ENCODE data around the gene ITGB3. TPM values are rescaled to one million over a fixed set of nuclear protein-coding genes. Genes with fewer than 3 reads are reported as not detected.

The ITGB3 gene
- total RNA-seq, 4 donors from 2014 or later = 0.76 to 6.6 (median 4.6) TPM

DNA sequence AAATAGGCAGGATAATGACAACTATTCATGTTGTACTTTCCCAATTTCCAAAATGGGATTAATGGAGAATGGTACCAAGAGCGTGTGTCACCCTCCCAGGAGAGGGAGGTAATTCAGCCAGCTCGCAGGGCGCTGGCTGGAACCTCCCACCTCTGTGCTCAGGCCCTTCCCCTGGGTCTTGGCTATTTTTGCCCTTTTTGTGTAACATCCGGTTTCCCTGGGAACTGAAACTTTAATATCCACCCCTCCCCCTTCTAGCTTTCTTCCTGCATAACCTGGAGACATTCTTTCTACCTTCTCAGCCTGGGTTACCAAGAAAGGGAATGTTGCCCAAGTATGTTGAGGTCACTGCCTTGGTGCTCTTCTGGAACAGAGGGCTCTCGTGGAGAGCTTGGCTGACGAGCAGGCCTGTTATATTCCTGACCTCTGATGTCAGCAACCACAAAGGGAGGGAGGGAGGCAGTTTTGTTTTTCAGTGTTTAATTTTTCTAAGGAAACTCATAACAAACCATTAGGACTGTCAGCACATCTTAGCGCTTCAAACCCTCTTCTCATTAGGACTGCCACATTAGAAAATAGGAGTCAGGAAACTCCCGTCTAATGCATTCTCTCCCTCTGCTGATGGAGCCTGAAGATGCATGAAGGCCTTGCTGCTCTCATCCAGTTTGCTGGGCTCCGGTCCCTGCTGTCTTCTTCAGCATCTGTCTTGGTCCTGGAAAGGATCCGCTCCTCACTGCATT is 25.6 kb downstream of the ITGB3 start:
- Histone ChIP-seq H3K36me3 (no peaks in the 10 kb centered on the region), H3K9me3 (no peaks in the 10 kb centered on the region), H3K4me1 (peaks cover 60% of the 10 kb centered on the region), H3K4me3 (no peak overlapping the region), H3K27ac (peak overlapping the region; percentile 70), H3K27me3 (no peaks in the 10 kb centered on the region)
- WGBS = 51% methylated on average over 10 of the region's 10 CpGs
- peak in 1 of 2 donors; percentile 88 for DNase-seq (ENCODE audit: low spot score in 2 of 2)
- TF ChIP-seq EP300 (IDR thresholded peaks at IDR 0.05) (no peak), POLR2AphosphoS5 (IDR thresholded peaks at IDR 0.05) (peak in 2 of 3 donors; percentile 19 to 81), POLR2A (IDR thresholded peaks at IDR 0.05) (no peak)
- TF ChIP-seq, protein P1, sequence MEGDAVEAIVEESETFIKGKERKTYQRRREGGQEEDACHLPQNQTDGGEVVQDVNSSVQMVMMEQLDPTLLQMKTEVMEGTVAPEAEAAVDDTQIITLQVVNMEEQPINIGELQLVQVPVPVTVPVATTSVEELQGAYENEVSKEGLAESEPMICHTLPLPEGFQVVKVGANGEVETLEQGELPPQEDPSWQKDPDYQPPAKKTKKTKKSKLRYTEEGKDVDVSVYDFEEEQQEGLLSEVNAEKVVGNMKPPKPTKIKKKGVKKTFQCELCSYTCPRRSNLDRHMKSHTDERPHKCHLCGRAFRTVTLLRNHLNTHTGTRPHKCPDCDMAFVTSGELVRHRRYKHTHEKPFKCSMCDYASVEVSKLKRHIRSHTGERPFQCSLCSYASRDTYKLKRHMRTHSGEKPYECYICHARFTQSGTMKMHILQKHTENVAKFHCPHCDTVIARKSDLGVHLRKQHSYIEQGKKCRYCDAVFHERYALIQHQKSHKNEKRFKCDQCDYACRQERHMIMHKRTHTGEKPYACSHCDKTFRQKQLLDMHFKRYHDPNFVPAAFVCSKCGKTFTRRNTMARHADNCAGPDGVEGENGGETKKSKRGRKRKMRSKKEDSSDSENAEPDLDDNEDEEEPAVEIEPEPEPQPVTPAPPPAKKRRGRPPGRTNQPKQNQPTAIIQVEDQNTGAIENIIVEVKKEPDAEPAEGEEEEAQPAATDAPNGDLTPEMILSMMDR (IDR thresholded peaks at IDR 0.05) = no peak

DNA sequence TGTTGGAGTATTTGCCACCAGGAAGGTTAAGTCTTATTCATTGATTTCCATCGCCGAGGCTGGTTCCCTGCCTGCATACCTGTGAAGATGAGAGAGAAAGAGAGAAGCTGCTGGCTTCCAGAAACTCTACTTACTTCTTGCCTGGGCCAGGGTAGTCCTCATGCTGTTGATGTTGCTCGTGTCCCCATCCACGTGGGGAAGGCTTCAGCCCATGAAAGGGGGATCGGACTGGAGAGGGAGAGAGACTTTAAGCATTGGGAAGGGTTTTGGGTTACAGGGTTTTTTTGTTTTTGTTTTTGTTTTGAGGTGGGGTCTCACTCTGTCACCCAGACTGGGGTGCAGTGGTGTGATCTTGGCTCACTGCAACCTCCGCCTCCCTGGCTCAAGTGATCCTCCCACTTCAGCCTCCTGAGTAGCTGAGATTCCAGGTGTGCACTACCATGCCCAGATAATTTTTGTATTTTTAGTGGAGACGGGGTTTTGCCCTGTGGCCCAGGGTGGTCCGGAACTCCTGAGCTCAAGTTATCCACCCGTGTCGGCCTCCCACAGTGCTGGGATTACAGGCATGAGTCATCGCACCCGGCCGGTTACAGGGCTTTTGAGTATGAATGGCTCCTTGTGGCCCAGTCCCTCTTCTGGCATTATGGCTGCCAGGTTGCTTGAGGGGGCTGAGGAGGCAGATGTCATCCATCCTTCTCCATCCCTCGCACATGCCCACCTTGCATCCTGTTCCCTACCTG is 26.6 kb downstream of the ITGB3 start:
- H3K4me3 ChIP-seq = no peak overlapping the region
- no peaks in the 10 kb centered on the region for H3K9me3 ChIP-seq
- no peak for TF ChIP-seq POLR2AphosphoS5 (IDR thresholded peaks at IDR 0.05)
- no peak for TF ChIP-seq POLR2A (IDR thresholded peaks at IDR 0.05)
- TF ChIP-seq, protein P1 (IDR thresholded peaks at IDR 0.05) = no peak
- TF ChIP-seq EP300 (IDR thresholded peaks at IDR 0.05) = no peak
- no peaks in the 10 kb centered on the region for H3K27me3 ChIP-seq
- H3K36me3 ChIP-seq = peaks cover 3% of the 10 kb centered on the region
- peak overlapping the region; percentile 70 for H3K27ac ChIP-seq
- DNase-seq (ENCODE audit: low spot score in 2 of 2) = no peak
- H3K4me1 ChIP-seq = peaks cover 53% of the 10 kb centered on the region
- 69% methylated on average over 14 of the region's 14 CpGs for WGBS

DNA sequence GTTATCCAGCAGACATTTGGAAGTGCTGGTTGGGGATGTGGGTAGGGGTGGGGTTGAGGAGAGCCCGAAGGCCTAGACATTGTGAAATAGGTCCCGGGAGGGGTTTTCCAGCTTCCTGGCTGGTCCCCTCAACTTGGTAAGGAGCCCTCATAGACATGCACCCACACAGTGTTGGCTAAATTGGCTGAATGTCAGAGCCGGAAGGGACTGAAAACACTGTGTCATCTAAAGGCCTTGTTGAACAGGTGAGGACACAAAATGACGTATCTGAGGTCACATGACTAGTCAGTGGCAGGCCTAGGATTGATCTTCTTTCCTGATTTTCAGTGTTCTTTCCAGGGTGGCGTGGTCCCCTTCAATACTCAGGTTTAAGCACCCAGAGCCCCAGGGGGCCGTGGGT is 27.6 kb downstream of the ITGB3 start:
- H3K27ac ChIP-seq = no peak overlapping the region
- no peak for DNase-seq (ENCODE audit: low spot score in 2 of 2)
- 77% methylated on average over 6 of the region's 6 CpGs for WGBS
- H3K36me3 ChIP-seq = peaks cover 3% of the 10 kb centered on the region
- H3K27me3 ChIP-seq = no peaks in the 10 kb centered on the region
- peaks cover 44% of the 10 kb centered on the region for H3K4me1 ChIP-seq
- TF ChIP-seq EP300 (IDR thresholded peaks at IDR 0.05) (no peak), POLR2AphosphoS5 (IDR thresholded peaks at IDR 0.05) (no peak), POLR2A (IDR thresholded peaks at IDR 0.05) (no peak)
- TF ChIP-seq, protein P1 (IDR thresholded peaks at IDR 0.05) = no peak
- H3K9me3 ChIP-seq = no peaks in the 10 kb centered on the region
- no peak overlapping the region for H3K4me3 ChIP-seq

DNA sequence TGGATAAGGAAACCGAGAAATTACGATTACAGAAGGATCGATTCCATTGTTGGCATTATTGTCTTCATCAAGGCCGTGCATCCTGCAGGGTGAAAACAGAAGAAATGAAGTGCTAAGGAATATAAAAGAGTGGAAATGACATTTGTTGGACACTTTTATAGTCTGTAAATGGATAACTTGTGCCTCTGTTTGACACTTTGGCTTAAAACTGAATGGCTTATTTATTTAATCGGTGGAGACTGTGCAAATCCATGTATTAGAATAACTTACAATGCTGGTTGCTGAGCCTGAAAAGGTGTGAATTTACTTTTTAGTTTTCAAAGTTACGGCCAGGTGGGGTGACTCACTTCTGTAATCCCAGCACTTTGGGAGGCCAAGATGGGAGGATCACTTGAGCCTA is 31.4 kb downstream of the ITGB3 start:
- H3K4me1 ChIP-seq = peaks cover 12% of the 10 kb centered on the region
- no peak overlapping the region for H3K4me3 ChIP-seq
- H3K36me3 ChIP-seq = peaks cover 3% of the 10 kb centered on the region
- no peaks in the 10 kb centered on the region for H3K27me3 ChIP-seq
- WGBS = 93% methylated on average over 6 of the region's 6 CpGs
- TF ChIP-seq, protein P1 (IDR thresholded peaks at IDR 0.05) = no peak
- no peak for TF ChIP-seq POLR2AphosphoS5 (IDR thresholded peaks at IDR 0.05)
- no peak for DNase-seq (ENCODE audit: low spot score in 2 of 2)
- no peaks in the 10 kb centered on the region for H3K9me3 ChIP-seq
- H3K27ac ChIP-seq = no peak overlapping the region

DNA sequence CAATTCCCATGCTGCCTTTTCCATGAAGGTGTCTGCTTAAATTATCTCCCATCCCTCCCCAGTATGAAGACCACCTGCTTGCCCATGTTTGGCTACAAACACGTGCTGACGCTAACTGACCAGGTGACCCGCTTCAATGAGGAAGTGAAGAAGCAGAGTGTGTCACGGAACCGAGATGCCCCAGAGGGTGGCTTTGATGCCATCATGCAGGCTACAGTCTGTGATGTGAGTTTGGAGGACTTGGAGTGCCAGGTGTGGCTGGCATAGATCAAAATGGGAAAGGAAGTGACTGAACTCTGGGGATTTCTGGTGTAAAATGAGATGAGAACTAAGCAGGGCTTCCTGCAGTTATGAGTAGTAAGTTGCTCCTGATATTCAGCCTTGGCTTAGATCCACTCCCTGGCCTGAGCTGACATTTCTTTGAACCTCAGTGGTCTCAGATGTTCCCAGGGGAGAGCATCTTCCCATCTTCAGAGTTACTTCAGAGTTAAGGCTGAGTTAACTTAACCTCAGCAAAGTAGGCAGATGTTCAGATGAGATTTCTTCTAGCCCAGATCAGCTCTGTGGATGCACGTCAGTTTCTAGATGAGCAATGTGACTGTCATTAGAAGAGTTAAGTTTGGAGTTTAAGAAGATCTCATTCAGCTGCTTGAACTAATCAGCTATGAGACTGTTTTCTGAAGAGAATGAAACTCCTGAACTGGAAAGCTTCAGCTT is 32.7 kb downstream of the ITGB3 start:
- Histone ChIP-seq H3K27ac (no peak overlapping the region), H3K36me3 (peaks cover 3% of the 10 kb centered on the region), H3K4me3 (no peak overlapping the region), H3K27me3 (no peaks in the 10 kb centered on the region), H3K9me3 (no peaks in the 10 kb centered on the region), H3K4me1 (no peaks in the 10 kb centered on the region)
- no peak for DNase-seq (ENCODE audit: low spot score in 2 of 2)
- TF ChIP-seq, protein P1 (IDR thresholded peaks at IDR 0.05) = no peak
- TF ChIP-seq POLR2AphosphoS5 (IDR thresholded peaks at IDR 0.05) = no peak
- TF ChIP-seq EP300 (IDR thresholded peaks at IDR 0.05) = no peak
- no peak for TF ChIP-seq POLR2A (IDR thresholded peaks at IDR 0.05)
- WGBS = 75% methylated on average over 6 of the region's 6 CpGs
